Epithelial cell of esophagus (primary cell): ENCODE measurements around the gene CLIC5.

ENCODE experiments used
- DNase-seq: peaks from one replicate; pipeline ENCODE4 v3.0.0; 2010; ENCODE audit warnings: low read depth
- H3K4me3 ChIP-seq: 2 replicates; pipeline ENCODE4 v1.5.1; 2011; ENCODE audit warnings: mild to moderate bottlenecking, low read length, control low read depth
- CTCF ChIP-seq: IDR thresholded peaks from 2 replicates; pipeline ENCODE4 v1.5.1; 2011; ENCODE audit warnings: low read depth, mild to moderate bottlenecking, low read length, control low read depth, inconsistent platforms; ENCODE audit not compliant: insufficient read depth; ENCODE audit errors: missing control alignments

CLIC5 gene

GRCh38 chr6:45843848-45844521, 171.7 kb downstream of the CLIC5 start:
- DNase-seq, result no peak
- no peak for TF ChIP-seq CTCF

GRCh38 chr6:45841062-45841461, 174.6 kb downstream of the CLIC5 start:
- TF ChIP-seq CTCF, result no peak
- no peak for DNase-seq
- H3K4me3 ChIP-seq, result no peak overlapping the region

More at GRCh38 chr6:45843848-45844521, 171.7 kb downstream of the CLIC5 start:
- H3K4me3 ChIP-seq, result no peak overlapping the region

- no peak overlapping the region for H3K4me3 ChIP-seq
- no peak for DNase-seq
- no peak for TF ChIP-seq CTCF
Measured at GRCh38 chr6:45838996-45839395, 176.7 kb downstream of the CLIC5 start.

- no peak for DNase-seq
- no peak for TF ChIP-seq CTCF
- H3K4me3 ChIP-seq, result no peak overlapping the region
Measured at GRCh38 chr6:45838451-45838850, 177.2 kb downstream of the CLIC5 start.

- no peak overlapping the region for H3K4me3 ChIP-seq
- TF ChIP-seq CTCF, result no peak
- no peak for DNase-seq
Measured at GRCh38 chr6:45837541-45838200, 178.0 kb downstream of the CLIC5 start.

GRCh38 chr6:45836984-45837383, 178.7 kb downstream of the CLIC5 start:
- DNase-seq, result no peak
- TF ChIP-seq CTCF, result no peak
- H3K4me3 ChIP-seq, result no peak overlapping the region

- no peak for TF ChIP-seq CTCF
- no peak for DNase-seq
- no peak overlapping the region for H3K4me3 ChIP-seq
Measured at GRCh38 chr6:45836438-45836824, 179.2 kb downstream of the CLIC5 start.
